Adrenal gland (tissue), 12 donors: ENCODE data around the gene CTNND2. TPM values are rescaled to one million over a fixed set of nuclear protein-coding genes. Genes with fewer than 3 reads are reported as not detected.

Experiments
- DNase-seq, 7 donors: peaks; one replicate each; pipeline ENCODE4 v3.0.0-alpha.2; 2019 to 2020
- H3K27ac ChIP-seq, 5 donors: fragments of 200-600 bp; sonication (generic) in 4 of 5; 1 replicate in 3 of 5; 2 replicates in 2 of 5; pipeline versions ENCODE4 v1.5.1 to v1.8.0; 2016 to 2020; ENCODE audit warnings: mild to moderate bottlenecking in 1 of 5
- H3K27me3 ChIP-seq: fragments of 200-600 bp; 2 replicates; pipeline ENCODE4 v1.8.0; 2021
- H3K36me3 ChIP-seq, 2 donors: fragments of 200-600 bp; replicated peaks in 1 of 2; 1 replicate in 1 of 2; 2 replicates in 1 of 2; pipeline versions ENCODE4 v1.5.1 to v1.8.0; 2018 to 2022
- H3K4me1 ChIP-seq, 2 donors: fragments of 200-600 bp; replicated peaks in 1 of 2; 1 replicate in 1 of 2; 2 replicates in 1 of 2; pipeline versions ENCODE4 v1.5.1 to v1.8.0; 2018 to 2021
- H3K4me3 ChIP-seq, 4 donors: fragments of 200-600 bp; sonication (generic) in 3 of 4; one replicate each; pipeline ENCODE4 v1.5.1; 2016 to 2018
- H3K9me3 ChIP-seq, 3 donors: fragments of 200-600 bp; sonication (generic) in 1 of 3; replicated peaks in 1 of 3; 1 replicate in 2 of 3; 2 replicates in 1 of 3; pipeline versions ENCODE4 v1.5.1 to v1.8.0; 2016 to 2021
- POLR2A ChIP-seq, 2 donors: fragments of 450-650 bp; IDR thresholded peaks; one replicate each; pipeline ENCODE4 v1.6.1; 2017; ENCODE audit warnings: antibody characterized with exemption in 2 of 2, mild to moderate bottlenecking in 2 of 2, moderate library complexity in 1 of 2
- WGBS, 4 donors: extraction: QIAGEN DNeasy Blood & Tissue Kit in 2 of 4; methylation state at CpG; one replicate each; pipeline versions ENCODE4 v1.1.5 to v1.1.7; 2013 to 2017; 5-methylcytosine and 5-hydroxymethylcytosine counted together
- intact Hi-C, 2 donors: fragments of 100-400 bp; cut with DNase I; formaldehyde crosslinking; loops; one replicate each; pipeline versions ENCODE4 v1.14.1 to v1.15.0; 2022 to 2023
- polyA plus RNA-seq, 3 donors: library from polyadenylated mRNA; stranded (reverse); fragments of 200-250 nt in 2 of 3; fragments of 350-450 nt in 1 of 3; fragmentation: Illumina TruSeq in 1 of 3; extraction: RNeasy Lipid Tissue Mini Kit (QIAGEN cat#74804) in 1 of 3; gene quantifications; one replicate each; pipeline ENCODE4 v1.2.3, GENCODE V29; 2013 to 2014
- total RNA-seq, 9 donors: library from RNA; depleted of rRNA in 4 of 9; stranded (reverse); fragments of >200 nt in 4 of 9; fragments of 120-200 nt in 1 of 9; fragmentation: NEBNext Ultra II Directional in 1 of 9; extraction: Animal tissue kit (Norgen Biotek cat#: 25700) in 1 of 9; gene quantifications; one replicate each; pipeline versions ENCODE4 v1.1.0 to v1.2.4, GENCODE V29; 2013 to 2023
- TF ChIP-seq, protein P1 (sequence below), 6 experiments: fragments of 450-650 bp in 4 of 6; fragments of 200-600 bp in 2 of 6; sonication (generic) in 1 of 6; IDR thresholded peaks; 1 replicate in 5 of 6; 2 replicates in 1 of 6; pipeline versions ENCODE4 v1.5.1 to v1.8.0; 2016 to 2021; ENCODE audit warnings: antibody characterized with exemption in 6 of 6, mild to moderate bottlenecking in 2 of 6, moderate library complexity in 1 of 6
- donor health status: healthy with polysubstance abuse.
- donor health status: Bipolar disorder and iron deficiency.
- donor health status: DM: yes; HTN: yes; CAD: no.
- donor health status: DM: no; HTN: no; CAD: no.
- donor health status: DM: no; HTN: no; CAD: no.
- donor health status: DM: yes; HTN: yes; CAD: no.

CTNND2 gene
- total and polyA plus RNA-seq, 12 donors = 0.34 to 4.2 (median 1.1) TPM; not detected in 1

GRCh38 chr5:11234501-11234911, 669.7 kb downstream of the CTNND2 start:
- H3K27ac ChIP-seq = no peak overlapping the region
- no peak overlapping the region for H3K4me3 ChIP-seq
- DNase-seq = peak in 3 of 7 donors; percentile 11 to 58 (median 28)
- no peaks in the 10 kb centered on the region for H3K36me3 ChIP-seq
- H3K4me1 ChIP-seq = no peaks in the 10 kb centered on the region
- H3K9me3 ChIP-seq = no peaks in the 10 kb centered on the region
- H3K27me3 ChIP-seq = no peaks in the 10 kb centered on the region
- intact Hi-C loops = no loop called here
- TF ChIP-seq, protein P1, sequence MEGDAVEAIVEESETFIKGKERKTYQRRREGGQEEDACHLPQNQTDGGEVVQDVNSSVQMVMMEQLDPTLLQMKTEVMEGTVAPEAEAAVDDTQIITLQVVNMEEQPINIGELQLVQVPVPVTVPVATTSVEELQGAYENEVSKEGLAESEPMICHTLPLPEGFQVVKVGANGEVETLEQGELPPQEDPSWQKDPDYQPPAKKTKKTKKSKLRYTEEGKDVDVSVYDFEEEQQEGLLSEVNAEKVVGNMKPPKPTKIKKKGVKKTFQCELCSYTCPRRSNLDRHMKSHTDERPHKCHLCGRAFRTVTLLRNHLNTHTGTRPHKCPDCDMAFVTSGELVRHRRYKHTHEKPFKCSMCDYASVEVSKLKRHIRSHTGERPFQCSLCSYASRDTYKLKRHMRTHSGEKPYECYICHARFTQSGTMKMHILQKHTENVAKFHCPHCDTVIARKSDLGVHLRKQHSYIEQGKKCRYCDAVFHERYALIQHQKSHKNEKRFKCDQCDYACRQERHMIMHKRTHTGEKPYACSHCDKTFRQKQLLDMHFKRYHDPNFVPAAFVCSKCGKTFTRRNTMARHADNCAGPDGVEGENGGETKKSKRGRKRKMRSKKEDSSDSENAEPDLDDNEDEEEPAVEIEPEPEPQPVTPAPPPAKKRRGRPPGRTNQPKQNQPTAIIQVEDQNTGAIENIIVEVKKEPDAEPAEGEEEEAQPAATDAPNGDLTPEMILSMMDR (IDR thresholded peaks at IDR 0.05) = no peak
- no peak for TF ChIP-seq POLR2A (IDR thresholded peaks at IDR 0.05)
- WGBS, 4 donors = 27 to 72% (median 53%) methylated on average over 5 of the region's 5 CpGs

- no peak for TF ChIP-seq POLR2A (IDR thresholded peaks at IDR 0.05)
- TF ChIP-seq, protein P1 (IDR thresholded peaks at IDR 0.05) = no peak
- Histone ChIP-seq H3K27me3 (no peaks in the 10 kb centered on the region), H3K4me1 (no peaks in the 10 kb centered on the region), H3K36me3 (no peaks in the 10 kb centered on the region), H3K27ac (no peak overlapping the region), H3K4me3 (no peak overlapping the region), H3K9me3 (no peaks in the 10 kb centered on the region)
- 87 to 92% (median 89%) methylated on average over 3 of the region's 3 CpGs for WGBS, 4 donors
- intact Hi-C loops = no loop called here
- no peak for DNase-seq
Measured at GRCh38 chr5:11230890-11231289, 673.4 kb downstream of the CTNND2 start.

- WGBS, 4 donors = 58 to 69% (median 64%) methylated on average over 3 of the region's 3 CpGs
- H3K9me3 ChIP-seq = no peaks in the 10 kb centered on the region
- TF ChIP-seq, protein P1 (IDR thresholded peaks at IDR 0.05) = no peak
- TF ChIP-seq POLR2A (IDR thresholded peaks at IDR 0.05) = no peak
- H3K27me3 ChIP-seq = no peaks in the 10 kb centered on the region
- DNase-seq = no peak
- H3K27ac ChIP-seq = no peak overlapping the region
- no peak overlapping the region for H3K4me3 ChIP-seq
- no peaks in the 10 kb centered on the region for H3K36me3 ChIP-seq
- no peaks in the 10 kb centered on the region for H3K4me1 ChIP-seq
- intact Hi-C loops = no loop called here
Measured at GRCh38 chr5:11227064-11227463, 677.2 kb downstream of the CTNND2 start.

DNA sequence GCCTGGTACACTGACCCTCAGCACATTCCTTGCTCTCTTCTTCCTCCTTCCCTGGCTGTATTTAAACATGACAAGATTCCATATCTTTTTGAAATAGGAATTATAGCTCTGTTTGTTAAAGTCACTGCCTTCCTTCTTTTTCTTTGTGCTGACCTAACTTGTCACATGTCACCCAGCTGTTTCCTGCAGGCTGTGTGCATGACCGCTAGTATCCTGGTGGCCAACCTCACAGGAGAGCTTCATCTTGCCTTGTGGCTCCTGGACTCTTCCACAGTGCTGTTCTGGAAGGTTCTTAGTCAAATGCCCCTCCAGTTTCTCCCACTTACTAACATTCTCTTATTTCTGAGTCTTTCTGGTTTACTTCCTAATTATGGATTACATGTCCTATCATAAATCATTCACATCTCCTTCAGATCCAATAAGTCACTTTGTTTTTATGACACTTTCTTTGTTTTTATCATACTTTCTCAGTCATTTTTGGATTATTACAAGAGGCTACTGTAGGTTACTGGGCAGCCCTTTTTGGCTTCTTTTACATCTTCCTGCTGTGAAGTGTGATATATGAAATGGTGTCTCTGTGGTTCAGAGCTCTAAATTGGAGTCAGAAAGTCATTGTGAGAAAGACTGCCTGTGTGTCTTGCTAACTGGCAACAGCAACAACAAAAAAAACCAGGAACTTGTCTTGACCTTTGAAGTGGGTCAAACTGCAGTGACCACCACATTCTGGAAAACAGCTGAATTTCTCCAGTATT, 679.6 kb downstream of the CTNND2 start:
- H3K4me3 ChIP-seq = no peak overlapping the region
- H3K4me1 ChIP-seq = no peaks in the 10 kb centered on the region
- no peak for TF ChIP-seq POLR2A (IDR thresholded peaks at IDR 0.05)
- TF ChIP-seq, protein P1 (IDR thresholded peaks at IDR 0.05) = no peak
- no peak for DNase-seq
- no peaks in the 10 kb centered on the region for H3K27me3 ChIP-seq
- no peak overlapping the region for H3K27ac ChIP-seq
- no peaks in the 10 kb centered on the region for H3K9me3 ChIP-seq
- intact Hi-C loops = no loop called here
- WGBS, 4 donors = 63 to 79% (median 65%) methylated on average over 1 of the region's 1 CpG
- H3K36me3 ChIP-seq = no peaks in the 10 kb centered on the region
